GM19025 (cell line): ENCODE measurements around the gene RNF150.
"Not testable (repeated sequence)": the region's sequence is repeated elsewhere in the genome, so short reads cannot be mapped to it uniquely, and the experiment has no call there.

Experiments
- ATAC-seq: cut with Tn5 transposase; IDR thresholded peaks from one replicate; pipeline ENCODE4 v1.9.1; 2021; ENCODE audit warnings: mild to moderate bottlenecking, low read depth, moderate library complexity; ENCODE audit not compliant: unreplicated experiment

RNF150 gene

DNA sequence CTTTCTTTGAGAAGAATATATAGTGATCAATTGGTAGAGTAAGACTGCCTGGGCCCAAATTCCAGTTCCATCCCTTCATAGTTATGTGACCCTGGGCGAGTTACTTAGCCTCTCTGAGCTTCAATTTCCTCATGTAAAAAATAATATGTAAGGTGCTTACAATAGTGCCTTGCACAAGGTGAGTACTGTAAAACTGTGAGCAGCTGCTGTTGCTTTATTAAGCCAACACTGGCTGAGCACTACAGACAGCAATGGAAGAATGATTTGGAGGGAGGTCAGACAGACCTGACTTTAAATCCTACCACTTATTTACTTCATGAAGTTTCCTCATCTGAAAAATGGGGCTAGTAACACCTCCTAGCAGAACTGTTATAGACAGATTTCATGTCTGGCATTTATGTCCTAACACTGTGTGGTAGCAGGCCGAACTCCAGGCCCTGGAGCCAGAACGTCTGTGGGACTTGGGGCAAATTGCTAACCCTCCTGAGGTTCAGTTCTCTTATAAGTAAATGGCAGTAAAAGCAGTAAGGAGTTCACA, 53.8 kb downstream of the RNF150 start:
- no peak for ATAC-seq

DNA sequence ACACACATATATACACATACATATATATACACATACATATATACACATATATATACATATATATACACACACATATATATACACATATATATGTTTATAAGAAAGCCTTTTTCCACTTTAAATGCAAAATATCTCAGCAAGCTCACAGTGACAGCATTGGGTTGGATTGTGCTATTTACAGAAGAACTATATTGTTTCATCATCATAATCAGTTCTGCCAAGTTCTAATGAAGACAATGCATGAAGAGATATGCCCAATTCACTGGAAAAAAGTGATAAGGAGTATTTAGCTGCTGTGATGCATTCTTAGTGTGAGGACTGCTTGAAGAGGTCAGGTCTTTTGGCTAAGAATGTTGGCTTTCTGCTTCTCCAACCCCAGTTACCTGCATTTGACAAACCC, 54.4 kb downstream of the RNF150 start:
- ATAC-seq, result no peak

DNA sequence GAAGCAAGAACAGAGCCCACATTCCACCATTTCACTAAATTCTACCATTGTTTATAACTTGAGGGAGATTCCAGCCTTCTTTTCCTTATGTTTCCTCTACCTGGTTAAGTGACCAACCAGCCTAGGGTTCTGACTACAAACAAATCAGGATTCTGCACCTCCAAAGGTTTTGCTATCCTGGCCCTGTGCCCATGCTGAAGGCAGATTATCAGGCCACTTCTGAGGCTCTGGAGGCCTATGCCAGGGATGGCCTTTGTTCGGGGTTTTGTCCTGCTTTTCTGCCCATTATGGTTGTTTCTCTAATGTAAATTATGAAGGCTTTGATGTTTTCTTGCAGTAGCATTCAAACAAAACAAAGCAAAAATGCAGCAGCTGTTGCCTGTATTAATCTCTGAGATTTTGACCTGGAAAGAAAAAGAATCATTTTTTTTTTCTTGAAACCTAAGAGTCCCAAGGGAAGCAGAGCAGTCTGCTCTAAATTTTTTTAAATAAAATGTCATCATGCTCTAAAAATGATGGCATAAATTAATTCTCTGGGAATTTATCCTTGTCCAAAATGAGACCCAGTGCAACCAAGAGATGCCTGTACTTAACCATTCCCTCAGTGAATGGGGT, 55.6 kb downstream of the RNF150 start:
- ATAC-seq, result no peak

DNA sequence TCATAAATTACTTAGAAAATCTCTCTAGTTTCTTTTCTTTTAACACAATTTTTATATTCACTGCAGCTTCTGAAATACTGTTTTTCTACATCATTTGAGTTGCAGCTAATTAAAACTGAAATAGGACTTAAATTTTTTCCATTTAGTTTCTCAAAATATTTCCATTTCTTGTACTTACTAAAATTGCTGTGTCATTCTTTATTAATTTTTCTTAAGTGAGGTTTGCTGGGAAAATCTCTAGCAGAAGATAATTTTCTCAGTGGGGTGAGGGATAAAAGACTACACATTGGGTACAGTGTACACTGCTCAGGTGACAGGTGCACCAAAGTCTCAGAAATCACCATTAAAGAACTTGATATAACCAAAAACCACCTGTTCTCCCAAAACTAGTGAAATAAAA, 57.7 kb downstream of the RNF150 start:
- no peak for ATAC-seq

DNA sequence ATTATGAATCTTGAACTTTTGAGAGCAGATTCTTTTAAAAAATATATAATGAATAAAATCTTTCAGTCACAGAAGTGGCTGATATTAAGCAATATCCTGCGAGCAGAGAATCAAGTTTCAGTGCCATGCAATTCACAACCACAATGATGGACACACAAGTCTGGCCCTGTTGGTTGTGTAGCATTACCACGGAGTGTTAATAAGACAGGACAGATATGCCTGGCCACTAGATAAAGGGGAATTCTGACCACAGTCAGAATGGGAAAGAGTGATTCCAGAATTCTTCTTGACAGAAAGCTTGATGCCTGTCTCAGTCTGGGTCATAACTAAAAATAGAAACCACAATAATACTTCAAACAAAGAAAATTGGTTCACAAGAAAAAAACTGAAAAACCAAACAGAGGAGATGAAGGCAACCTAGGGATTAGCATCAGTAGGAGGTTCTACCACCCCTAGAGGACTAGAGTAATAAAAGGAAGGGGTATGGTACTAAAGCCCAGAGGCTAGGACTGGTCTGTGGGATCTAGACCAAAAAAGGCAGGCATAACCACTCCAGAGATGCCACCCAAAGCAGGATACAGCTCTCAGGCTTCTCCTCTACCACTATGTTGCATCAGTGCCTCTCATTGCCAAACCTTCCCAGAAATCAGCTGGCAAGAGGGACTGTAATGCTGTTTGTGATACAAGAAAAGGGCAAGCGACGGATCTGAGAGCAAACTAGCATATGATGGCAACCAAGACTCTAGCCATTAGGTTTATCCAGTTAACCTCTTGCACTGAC, 59.0 kb downstream of the RNF150 start:
- ATAC-seq, result no peak

DNA sequence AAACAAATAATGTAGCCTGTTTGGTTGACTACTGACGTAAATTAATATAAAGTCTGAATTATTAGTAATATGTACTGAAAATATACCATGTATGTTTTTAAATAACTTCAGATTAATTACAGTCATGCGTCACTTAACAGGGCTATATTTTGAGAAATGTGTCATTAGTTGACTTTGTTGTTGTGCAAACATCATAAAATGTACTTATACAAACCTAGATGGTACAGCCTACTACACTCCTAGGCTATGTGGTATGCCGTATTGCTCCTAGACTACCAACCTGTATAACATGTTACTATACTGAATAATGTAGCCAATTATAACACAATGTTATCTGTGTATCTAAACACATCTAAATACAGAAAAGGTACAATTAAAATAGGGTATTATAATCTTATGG, 66.6 kb downstream of the RNF150 start:
- no peak for ATAC-seq

DNA sequence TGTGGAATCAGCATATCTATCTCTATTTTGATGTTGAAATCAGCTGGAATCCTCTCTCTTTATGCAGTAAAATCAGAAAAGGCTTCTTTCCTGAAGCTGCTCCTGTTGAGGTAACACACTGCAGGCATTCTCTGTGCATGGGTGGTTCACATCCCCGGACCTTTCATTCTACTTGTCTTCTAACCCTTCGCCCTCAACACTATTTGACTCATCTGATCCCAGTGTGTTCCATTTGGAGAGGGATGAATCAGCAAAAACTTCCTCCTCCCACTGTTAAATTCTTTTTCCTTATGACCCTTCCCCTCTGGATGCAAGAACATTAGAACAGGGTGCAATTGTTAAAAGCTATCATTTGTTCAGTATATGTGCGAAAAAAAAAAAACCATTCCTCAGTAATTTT, 67.4 kb downstream of the RNF150 start:
- ATAC-seq, result no peak

DNA sequence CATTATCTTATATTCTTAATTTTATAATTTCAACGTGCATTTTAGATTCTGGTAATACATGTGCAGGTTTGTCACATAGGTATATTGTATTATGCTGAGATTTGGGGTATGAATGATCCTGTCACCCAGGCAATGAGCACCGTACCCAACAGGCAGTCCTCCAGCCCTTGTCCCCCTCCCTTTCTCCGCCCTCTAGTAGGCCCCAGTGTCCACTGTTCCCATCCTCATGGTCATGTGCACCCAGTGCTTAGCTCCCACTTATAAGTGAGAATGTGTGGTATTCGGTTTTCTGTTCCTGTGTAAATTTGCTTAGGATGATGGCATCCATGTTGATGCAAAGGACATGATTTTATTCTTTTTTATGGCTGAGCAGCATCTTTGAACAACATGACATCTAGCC, 70.6 kb downstream of the RNF150 start:
- no peak for ATAC-seq

DNA sequence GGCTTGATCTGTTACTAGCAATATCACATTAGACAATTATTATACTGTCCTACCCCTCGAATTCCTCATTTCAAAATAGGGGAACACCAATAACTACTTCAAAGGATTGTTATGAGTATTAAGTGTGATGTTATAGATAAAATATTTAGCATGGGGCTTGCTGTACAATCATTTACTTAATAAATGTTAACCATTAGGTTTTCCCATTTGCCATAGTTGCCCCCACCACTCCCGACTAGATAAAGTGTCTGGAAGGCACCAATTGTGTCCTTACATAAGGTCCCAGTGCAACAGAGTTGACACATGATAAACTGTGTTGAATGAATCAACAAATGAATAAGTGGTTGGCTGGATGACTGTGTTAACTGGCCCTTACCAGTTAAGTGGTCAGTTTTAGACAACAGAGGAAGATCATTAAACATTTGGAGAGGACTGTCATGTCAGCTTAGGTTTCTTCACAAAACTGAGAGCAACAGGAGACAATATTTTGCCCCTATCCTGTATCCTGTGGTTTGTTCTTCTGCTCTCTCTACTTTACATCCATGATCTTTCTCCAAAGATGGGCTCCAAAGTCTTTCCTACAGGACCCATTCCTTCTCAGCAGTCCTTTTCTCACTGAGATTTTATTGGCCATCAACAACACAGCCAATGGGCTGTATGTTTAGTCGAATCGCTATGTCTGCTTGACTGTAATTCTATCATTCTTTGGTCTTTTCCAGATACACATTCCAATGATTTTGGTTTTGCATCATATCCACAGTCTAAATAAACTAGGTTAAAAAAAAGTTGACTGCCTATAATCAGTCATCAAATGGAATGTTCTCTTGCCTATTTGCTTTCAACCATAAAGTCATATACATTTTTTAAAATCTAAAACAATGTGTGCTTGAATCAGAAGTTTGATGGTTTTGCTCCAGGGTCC, 74.4 kb downstream of the RNF150 start:
- no peak for ATAC-seq

DNA sequence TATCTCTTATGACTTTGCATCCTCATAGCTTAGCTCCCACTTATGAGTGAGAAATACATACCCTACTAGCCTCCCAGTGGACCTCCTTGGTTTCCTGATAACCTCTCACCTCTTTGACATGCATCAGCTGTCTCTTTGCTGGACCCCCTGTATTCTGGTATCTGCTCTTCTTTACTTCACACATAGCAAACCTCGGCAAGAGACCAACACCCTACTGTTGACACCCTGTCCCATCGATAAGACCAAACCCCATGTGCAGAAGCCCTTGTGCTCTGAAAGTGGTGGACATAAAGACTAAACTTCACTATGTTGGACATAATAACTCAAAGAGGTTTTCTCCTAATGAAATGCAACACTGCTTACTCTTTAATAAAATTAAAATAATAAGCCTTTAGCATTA, 75.7 kb downstream of the RNF150 start:
- ATAC-seq, result no peak

DNA sequence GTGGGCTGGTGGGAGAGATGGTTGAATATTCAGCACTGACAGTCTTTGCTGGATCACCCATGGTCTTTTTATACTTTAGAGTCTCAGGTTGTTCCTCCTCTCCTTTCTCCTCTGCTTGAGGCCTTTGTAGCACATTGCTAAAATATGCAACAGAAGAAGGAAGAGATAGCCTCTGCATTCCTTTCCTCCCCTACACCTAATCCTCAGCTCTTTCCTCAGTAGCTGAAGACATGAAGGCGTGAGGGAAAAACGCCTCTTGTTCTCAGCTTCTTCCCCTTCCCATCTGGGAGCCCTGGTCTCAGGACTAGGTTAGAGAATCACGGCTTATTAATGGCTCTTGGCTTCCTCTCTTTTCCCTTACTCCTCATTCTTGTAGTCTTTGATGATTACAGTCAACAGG, 76.8 kb downstream of the RNF150 start:
- ATAC-seq, result no peak

DNA sequence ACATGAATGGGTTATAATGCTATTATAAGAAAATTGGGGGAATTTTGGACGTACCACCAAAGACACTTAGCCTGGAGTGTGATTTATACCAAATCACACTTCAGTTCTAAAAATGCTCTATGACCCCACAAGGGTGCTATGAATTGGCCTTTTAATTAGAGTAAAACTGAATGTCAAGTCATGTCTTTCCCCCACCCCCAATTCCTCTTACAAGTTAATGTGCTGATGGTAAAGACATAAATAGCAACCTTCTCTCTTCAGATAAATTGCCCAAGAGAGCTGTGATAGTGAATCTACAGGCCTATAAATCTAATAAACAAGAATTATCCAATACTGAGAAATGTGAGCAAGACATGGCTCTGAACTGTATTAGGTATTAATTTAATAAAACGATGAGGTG, 78.8 kb downstream of the RNF150 start:
- ATAC-seq, result no peak

DNA sequence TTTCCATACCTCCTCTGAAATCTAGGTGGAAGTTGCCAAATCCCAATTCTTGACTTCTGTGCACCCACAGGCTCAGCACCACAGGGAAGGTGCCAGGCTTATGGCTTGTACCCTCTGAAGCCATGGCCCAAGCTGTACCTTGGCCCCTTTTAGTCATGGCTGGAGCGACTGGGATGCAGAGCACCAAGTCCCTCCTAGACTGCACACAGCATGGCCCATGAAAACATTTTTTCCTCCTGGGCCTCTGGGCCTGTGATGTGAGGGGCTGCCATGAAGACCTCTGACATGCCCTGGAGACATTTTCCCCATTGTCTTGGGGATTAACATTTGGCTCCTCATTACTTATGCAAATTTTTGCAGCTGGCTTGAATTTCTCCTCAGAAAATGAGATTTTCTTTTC, 82.3 kb downstream of the RNF150 start:
- ATAC-seq, result not testable (repeated sequence)

DNA sequence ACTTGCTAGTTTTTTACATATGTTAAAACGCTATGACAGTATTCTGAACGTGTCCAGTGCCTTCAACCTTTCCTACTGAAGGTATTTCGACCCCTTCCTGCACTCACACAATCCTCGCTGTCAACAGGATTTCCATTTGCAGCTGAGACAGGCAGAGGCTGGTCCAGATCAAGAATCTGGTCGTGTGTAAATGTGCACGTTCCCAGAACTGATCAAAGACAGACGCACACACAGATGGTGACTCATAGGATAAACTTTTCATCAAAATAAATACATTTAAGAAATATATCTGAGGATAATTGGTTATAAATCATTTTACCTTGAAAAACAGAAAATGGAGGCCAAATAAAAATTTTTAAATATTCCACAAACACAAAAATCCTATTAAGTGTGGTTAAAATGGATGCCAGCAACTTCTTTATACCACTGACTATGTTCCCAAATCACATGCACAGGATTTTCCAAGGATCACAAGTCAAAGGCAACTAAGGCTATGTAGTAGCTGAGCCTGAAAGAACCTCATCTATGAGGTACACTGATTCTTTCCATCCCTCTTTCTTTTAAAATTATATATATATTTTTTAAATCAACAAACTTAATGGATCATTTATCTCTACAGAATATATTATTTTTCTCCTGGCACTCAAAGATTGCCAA, 85.9 kb downstream of the RNF150 start:
- ATAC-seq, result no peak

DNA sequence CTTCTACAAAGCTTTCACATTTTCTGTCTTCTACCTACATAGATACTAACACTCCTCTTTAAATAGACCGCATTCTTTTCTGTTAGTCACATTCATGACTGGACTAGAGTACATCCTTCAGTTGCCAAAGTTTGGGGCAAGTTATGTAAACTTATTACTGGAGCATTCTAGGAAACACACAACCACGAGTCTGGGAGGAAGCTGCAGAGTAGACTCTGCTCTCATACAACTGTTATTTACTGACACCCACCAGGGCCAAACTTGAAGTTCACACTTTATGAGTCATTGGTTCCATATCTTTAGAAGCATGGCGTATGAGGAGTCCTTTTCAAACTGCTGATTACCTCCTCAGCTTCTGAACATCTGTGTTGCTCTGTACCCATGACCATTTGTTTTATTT, 87.0 kb downstream of the RNF150 start:
- ATAC-seq, result no peak

DNA sequence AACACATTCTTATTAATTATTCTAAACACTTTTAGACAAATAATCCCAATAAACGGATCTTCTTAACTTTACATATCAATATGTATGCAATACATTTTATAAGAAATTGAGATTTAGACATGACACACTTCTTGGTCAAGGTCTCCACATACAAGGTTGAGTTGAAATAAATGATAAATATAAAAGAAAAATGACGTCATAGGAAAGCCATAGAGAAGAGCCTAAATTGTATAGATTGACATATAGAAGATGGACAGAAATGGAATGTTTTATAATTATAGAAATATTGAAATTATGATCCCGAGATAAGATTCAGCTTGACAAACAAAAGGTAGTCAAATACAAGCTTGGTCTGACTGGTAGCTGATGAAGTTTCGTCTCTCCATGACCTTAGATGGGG, 87.4 kb downstream of the RNF150 start:
- no peak for ATAC-seq

DNA sequence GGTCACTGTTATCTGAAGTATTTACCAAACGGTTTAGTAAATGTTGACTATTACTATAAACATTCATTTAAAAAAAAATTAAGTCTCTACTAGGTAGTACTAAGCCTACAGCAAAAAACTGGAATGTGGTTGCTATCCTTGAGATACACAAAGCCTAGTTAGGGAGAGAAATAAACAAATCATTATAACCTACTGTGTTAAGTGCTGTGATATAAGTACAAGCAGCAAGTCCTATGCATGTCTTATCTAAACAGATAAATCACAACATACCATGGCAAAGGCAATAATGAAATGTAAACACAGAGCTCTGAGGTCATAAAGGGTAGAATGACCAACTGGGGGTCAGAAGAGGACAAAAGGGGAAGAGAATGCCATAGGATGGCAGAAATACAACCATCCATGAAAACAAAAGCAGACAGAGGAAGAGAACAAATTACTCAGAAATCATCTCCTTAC, 92.2 kb downstream of the RNF150 start:
- no peak for ATAC-seq

DNA sequence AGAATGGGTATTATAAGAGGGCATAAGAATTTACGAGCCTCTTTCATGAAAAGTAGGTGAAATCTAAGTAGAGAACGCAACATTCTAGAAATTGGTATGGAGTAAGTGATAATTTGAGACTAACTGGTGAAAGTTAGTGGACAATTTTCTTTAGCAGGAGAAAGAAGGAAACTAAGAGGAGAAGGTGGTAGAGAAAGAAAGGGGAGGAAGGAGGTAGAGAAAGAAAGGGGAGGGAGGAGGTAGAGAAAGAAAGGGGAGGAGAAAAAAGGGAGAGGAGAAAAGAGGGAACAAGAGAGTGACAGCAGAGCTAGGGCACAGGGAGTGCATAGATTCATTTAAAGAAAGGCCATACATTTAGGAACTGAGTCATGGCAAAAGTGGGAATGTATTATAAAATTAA, 94.1 kb downstream of the RNF150 start:
- no peak for ATAC-seq

DNA sequence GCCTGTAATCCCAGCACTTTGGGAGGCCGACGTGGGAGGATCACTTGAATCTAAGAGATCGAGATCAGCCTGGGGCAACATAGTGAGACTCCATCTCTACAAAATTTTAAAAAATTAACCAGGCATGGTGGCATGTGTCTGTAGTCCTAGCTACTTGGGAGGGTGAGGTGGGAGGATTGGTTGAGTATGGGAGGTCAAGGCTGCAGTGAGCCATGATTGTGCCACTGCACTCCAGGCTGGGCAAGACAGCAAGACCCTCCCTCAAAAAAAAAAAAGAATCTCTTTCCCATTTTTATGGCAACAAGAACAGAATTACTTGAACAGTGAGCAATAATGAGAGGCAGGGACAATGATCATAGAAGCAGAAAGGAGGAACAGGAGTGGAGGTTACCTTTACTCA, 94.8 kb downstream of the RNF150 start:
- no peak for ATAC-seq

DNA sequence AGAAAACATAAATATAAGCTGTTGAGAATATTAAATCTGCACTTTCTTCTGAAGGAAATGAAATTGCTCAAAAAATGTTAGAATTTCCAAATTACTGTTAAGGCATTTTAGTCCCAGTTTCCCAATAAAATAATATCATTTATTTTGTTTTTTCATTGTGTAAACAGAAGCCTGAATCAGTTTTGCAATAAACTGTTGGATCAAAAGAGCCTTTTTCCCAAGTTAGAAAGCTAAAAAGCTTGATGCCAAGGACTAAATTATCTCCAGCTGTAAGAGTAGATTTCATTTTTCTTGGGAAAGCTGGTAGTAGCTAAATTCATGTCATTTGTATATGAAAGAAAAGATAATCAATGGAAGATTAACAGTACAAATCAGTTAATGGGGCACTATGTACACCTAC, 95.8 kb downstream of the RNF150 start:
- ATAC-seq, result no peak

DNA sequence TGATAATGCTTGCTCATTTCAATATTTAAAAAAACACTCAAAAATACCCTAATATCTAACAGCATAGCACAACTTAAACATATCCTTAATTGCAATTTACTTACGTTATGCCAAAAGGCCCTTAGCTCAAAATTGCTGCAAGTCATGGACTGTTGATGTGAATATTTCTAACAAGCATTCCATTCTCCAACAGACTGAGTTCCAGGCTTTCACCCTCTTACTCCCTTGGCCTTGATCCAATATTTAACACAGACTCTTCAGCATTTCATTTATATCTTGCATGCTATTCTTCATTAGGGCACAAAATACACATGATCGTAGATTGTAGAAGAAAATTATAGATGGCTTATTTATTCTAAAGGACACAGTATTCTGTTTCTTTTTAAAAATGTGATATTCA, 96.5 kb downstream of the RNF150 start:
- no peak for ATAC-seq
